ENCODE measurements around the gene DUSP23.

- TF ChIP-seq CTCF (IDR thresholded peaks at IDR 0.05; ENCODE audit: low read length) (peak; percentile 66), EZH2 (IDR thresholded peaks at IDR 0.05; ENCODE audit: borderline replicate concordance, low read length) (no peak)
Observed at GRCh38 chr1:159790237-159790917, 9.6 kb downstream of the DUSP23 start.

Data from OCI-LY1 (cell line).